Vagina (tissue), 2 donors: ENCODE measurements around the gene USP20. TPM values are rescaled to one million over a fixed set of nuclear protein-coding genes. Genes with fewer than 3 reads are reported as not detected.

Source experiments
- DNase-seq, 2 donors: peaks; one replicate each; pipeline ENCODE4 v3.0.0-alpha.2; 2017; ENCODE audit errors: extremely low spot score in 2 of 2
- H3K27ac ChIP-seq: fragments of 200-600 bp; sonication (generic); one replicate; pipeline ENCODE4 v1.5.1; 2019
- H3K27me3 ChIP-seq: fragments of 200-600 bp; sonication (generic); one replicate; pipeline ENCODE4 v1.5.1; 2019
- H3K36me3 ChIP-seq, 2 donors: fragments of 200-600 bp; sonication (generic); one replicate each; pipeline ENCODE4 v1.5.1; 2017 to 2019
- H3K4me1 ChIP-seq: fragments of 200-600 bp; sonication (generic); one replicate; pipeline ENCODE4 v1.5.1; 2019
- H3K4me3 ChIP-seq, 2 donors: fragments of 200-600 bp; sonication (generic); 1 replicate in 1 of 2; 2 replicates in 1 of 2; pipeline ENCODE4 v1.5.1; 2016 to 2019
- H3K9me3 ChIP-seq: fragments of 200-600 bp; sonication (generic); one replicate; pipeline ENCODE4 v1.5.1; 2019
- POLR2A ChIP-seq, 2 donors: fragments of 450-650 bp; IDR thresholded peaks; one replicate each; pipeline ENCODE4 v1.6.1; 2017; ENCODE audit warnings: antibody characterized with exemption in 2 of 2, mild to moderate bottlenecking in 2 of 2, moderate library complexity in 2 of 2
- POLR2AphosphoS5 ChIP-seq, 2 donors: sonication (generic); formaldehyde crosslinking; IDR thresholded peaks; one replicate each; pipeline ENCODE4 v1.9.0; 2017; ENCODE audit warnings: antibody characterized with exemption in 2 of 2, mild to moderate bottlenecking in 2 of 2, low read depth in 1 of 2; ENCODE audit not compliant: insufficient read depth in 1 of 2
- intact Hi-C: fragments of 100-400 bp; cut with DNase I; formaldehyde crosslinking; loops from one replicate; pipeline ENCODE4 v1.15.1; 2023
- total RNA-seq: library from RNA; depleted of rRNA; stranded (reverse); fragments of >200 nt; gene quantifications from one replicate; pipeline ENCODE4 v1.2.3, GENCODE V29; 2016
- TF ChIP-seq, protein P1 (sequence below), 3 experiments: fragments of 450-650 bp in 2 of 3; fragments of 200-600 bp in 1 of 3; sonication (generic) in 1 of 3; IDR thresholded peaks; one replicate each; pipeline ENCODE4 v1.5.1; 2017 to 2019; ENCODE audit warnings: antibody characterized with exemption in 3 of 3, mild to moderate bottlenecking in 2 of 3, moderate library complexity in 2 of 3

USP20 gene
- total RNA-seq, 1 donor from 2014 or later = 29.5 TPM

GRCh38 chr9:129874261-129875101 lies 39.2 kb downstream of the USP20 start:
- H3K27me3 ChIP-seq = no peaks in the 10 kb centered on the region
- DNase-seq = no peak
- intact Hi-C loops = no loop called here
- H3K4me3 ChIP-seq = no peak overlapping the region
- no peak overlapping the region for H3K27ac ChIP-seq
- peaks cover 9 to 35% of the 10 kb centered on the region in 2 donors for H3K36me3 ChIP-seq
- no peak for TF ChIP-seq POLR2AphosphoS5 (IDR thresholded peaks at IDR 0.05; ENCODE audit: insufficient read depth in 1 of 2, low read depth in 1 of 2)
- TF ChIP-seq, protein P1, sequence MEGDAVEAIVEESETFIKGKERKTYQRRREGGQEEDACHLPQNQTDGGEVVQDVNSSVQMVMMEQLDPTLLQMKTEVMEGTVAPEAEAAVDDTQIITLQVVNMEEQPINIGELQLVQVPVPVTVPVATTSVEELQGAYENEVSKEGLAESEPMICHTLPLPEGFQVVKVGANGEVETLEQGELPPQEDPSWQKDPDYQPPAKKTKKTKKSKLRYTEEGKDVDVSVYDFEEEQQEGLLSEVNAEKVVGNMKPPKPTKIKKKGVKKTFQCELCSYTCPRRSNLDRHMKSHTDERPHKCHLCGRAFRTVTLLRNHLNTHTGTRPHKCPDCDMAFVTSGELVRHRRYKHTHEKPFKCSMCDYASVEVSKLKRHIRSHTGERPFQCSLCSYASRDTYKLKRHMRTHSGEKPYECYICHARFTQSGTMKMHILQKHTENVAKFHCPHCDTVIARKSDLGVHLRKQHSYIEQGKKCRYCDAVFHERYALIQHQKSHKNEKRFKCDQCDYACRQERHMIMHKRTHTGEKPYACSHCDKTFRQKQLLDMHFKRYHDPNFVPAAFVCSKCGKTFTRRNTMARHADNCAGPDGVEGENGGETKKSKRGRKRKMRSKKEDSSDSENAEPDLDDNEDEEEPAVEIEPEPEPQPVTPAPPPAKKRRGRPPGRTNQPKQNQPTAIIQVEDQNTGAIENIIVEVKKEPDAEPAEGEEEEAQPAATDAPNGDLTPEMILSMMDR (IDR thresholded peaks at IDR 0.05) = no peak
- no peak for TF ChIP-seq POLR2A (IDR thresholded peaks at IDR 0.05)
- H3K9me3 ChIP-seq = no peaks in the 10 kb centered on the region
- no peaks in the 10 kb centered on the region for H3K4me1 ChIP-seq

DNA sequence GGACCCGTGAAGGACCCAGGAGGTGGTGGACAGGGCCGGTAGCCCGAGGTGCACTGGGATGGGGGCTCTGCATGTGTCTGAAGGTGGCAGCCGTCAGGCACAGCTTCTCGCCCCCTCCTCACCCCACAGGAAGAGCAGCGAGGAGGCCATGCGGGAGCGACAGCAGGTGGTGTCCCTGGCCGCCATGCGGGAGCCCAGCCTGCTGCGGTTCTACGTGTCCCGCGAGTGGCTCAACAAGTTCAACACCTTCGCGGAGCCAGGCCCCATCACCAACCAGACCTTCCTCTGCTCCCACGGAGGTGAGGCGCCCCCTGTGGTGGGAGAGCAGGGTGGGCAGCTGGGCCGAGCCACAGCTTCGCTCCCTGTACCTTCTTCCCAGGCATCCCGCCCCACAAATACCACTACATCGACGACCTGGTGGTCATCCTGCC lies 39.9 kb downstream of the USP20 start:
- Histone ChIP-seq H3K9me3 (no peaks in the 10 kb centered on the region), H3K4me3 (no peak overlapping the region), H3K4me1 (no peaks in the 10 kb centered on the region), H3K36me3 (peaks cover 9 to 42% of the 10 kb centered on the region in 2 donors), H3K27me3 (no peaks in the 10 kb centered on the region), H3K27ac (no peak overlapping the region)
- intact Hi-C loops = no loop called here
- TF ChIP-seq POLR2AphosphoS5 (IDR thresholded peaks at IDR 0.05; ENCODE audit: insufficient read depth in 1 of 2, low read depth in 1 of 2) (no peak), POLR2A (IDR thresholded peaks at IDR 0.05) (no peak)
- TF ChIP-seq, protein P1 (IDR thresholded peaks at IDR 0.05) = no peak
- DNase-seq = no peak

DNA sequence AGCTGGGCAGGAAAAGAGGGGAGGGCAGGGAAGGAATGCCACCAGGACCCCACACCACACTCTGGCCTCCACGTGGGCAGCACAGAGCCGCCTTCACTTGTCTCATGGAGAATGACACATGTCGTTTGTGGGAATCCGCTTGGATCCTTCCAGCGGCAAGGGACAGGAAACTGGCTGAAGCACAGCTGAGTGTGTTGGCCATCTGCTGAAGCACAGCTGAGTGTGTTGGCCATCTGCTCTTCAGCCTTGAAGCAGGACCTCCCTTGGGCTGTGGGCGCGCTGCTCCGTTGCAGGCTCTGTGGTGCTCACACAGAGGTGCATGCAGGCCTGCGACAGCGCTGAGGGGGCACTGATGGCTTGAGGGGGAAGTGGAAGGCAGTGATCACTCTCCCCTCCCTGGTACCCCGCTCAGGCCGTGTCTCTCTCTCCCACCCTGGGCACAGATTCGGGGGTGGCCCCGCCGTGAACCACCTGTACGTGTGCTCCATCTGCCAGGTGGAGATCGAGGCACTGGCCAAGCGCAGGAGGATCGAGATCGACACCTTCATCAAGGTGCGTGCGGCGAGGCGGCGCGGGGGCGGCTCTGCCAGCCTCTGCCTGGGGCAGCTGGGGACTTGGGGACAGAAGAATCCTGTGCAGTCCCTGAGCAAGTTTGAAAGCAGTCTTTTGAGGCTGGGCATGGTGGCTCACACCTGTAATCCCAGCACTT lies 40.6 kb downstream of the USP20 start:
- no peaks in the 10 kb centered on the region for H3K4me1 ChIP-seq
- no peak for DNase-seq
- H3K4me3 ChIP-seq = no peak overlapping the region
- no peak overlapping the region for H3K27ac ChIP-seq
- intact Hi-C loops = no loop called here
- H3K27me3 ChIP-seq = no peaks in the 10 kb centered on the region
- peaks cover 9 to 48% of the 10 kb centered on the region in 2 donors for H3K36me3 ChIP-seq
- H3K9me3 ChIP-seq = no peaks in the 10 kb centered on the region
- TF ChIP-seq POLR2A (IDR thresholded peaks at IDR 0.05) (no peak), POLR2AphosphoS5 (IDR thresholded peaks at IDR 0.05; ENCODE audit: insufficient read depth in 1 of 2, low read depth in 1 of 2) (no peak)
- TF ChIP-seq, protein P1 (IDR thresholded peaks at IDR 0.05) = no peak

DNA sequence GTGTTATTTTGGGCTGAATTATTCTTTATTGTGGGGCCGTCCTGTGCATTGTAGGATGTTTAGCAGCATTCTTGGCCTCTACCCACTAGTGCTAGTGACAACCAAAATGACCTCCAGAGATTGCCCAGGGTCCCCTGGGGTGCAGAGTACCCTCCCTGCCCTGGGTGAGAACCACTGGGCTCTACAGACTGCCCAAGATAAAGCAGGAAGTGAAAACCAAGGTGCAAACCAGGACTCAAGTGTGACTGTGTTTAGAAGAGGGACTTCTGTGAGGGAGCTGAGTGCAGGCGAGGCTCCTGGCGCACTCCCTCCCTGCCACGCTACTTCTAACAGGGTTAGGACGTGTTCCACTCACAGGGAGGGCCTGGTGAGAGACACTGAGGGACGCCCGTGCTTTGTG lies 41.6 kb downstream of the USP20 start:
- Histone ChIP-seq H3K27me3 (no peaks in the 10 kb centered on the region), H3K36me3 (peaks cover 9 to 51% of the 10 kb centered on the region in 2 donors), H3K9me3 (no peaks in the 10 kb centered on the region), H3K4me3 (no peak overlapping the region), H3K27ac (no peak overlapping the region), H3K4me1 (no peaks in the 10 kb centered on the region)
- intact Hi-C loops = no loop called here
- DNase-seq = no peak
- TF ChIP-seq, protein P1 (IDR thresholded peaks at IDR 0.05) = no peak
- no peak for TF ChIP-seq POLR2A (IDR thresholded peaks at IDR 0.05)
- no peak for TF ChIP-seq POLR2AphosphoS5 (IDR thresholded peaks at IDR 0.05; ENCODE audit: insufficient read depth in 1 of 2, low read depth in 1 of 2)
